T-cell (primary cell): Measurements from ENCODE around the gene RBX1. TPM values are rescaled to one million over a fixed set of nuclear protein-coding genes. Genes with fewer than 3 reads are reported as not detected.
"Not testable (repeated sequence)": the region's sequence is repeated elsewhere in the genome, so short reads cannot be mapped to it uniquely, and the experiment has no call there.

Experiments
- ATAC-seq, 4 experiments: fragments of 200-7000 bp in 3 of 4; fragments of 150-1000 bp in 1 of 4; cut with Tn5 transposase; replicated peaks in 1 of 4; 1 replicate in 3 of 4; 2 replicates in 1 of 4; pipeline ENCODE4 v1.10.0; 2021; ENCODE audit warnings: moderate library complexity in 3 of 4, mild to moderate bottlenecking in 2 of 4, moderate number of reproducible peaks in 1 of 4
- CTCF ChIA-PET, 2 donors: fragments of 300-600 bp; sonication (Branson Sonifier 250); formaldehyde crosslinking; loops; one replicate each; lab custom pipeline; 2022; ENCODE audit warnings: antibody characterized with exemption in 2 of 2; lab: Charles Lee
- POLR2A ChIA-PET, 2 donors: fragments of 300-600 bp; sonication (Branson Sonifier 250); formaldehyde crosslinking; loops; one replicate each; lab custom pipeline; 2022; ENCODE audit warnings: antibody characterized with exemption in 2 of 2; lab: Charles Lee
- DNase-seq, 35 experiments: peaks; one replicate each; pipeline versions ENCODE4 v3.0.0 to v3.0.0-alpha.2; 2013 to 2023
- H3K27ac ChIP-seq: one replicate; pipeline ENCODE4 v1.5.1; 2013; ENCODE audit warnings: low read length
- H3K27me3 ChIP-seq, 2 experiments: replicated peaks in 1 of 2; 1 replicate in 1 of 2; 2 replicates in 1 of 2; pipeline versions ENCODE4 v1.6.1 to v1.7.0; 2013; ENCODE audit warnings: low read length in 1 of 2, mixed read lengths in 1 of 2; ENCODE audit not compliant: control insufficient read depth in 2 of 2, insufficient read depth in 2 of 2; ENCODE audit errors: extremely low read depth in 1 of 2
- H3K36me3 ChIP-seq, 2 donors: 1 replicate in 1 of 2; 2 replicates in 1 of 2; pipeline versions ENCODE4 v1.6.1 to v1.7.0; 2013; ENCODE audit warnings: low read length in 1 of 2; ENCODE audit not compliant: control insufficient read depth in 2 of 2, insufficient read depth in 1 of 2; ENCODE audit errors: extremely low read depth in 1 of 2
- H3K4me1 ChIP-seq, 2 experiments: 1 replicate in 1 of 2; 2 replicates in 1 of 2; pipeline versions ENCODE4 v1.6.1 to v1.7.0; 2013; ENCODE audit warnings: low read length in 2 of 2, mixed read lengths in 1 of 2; ENCODE audit not compliant: insufficient read depth in 2 of 2, control insufficient read depth in 1 of 2; ENCODE audit errors: extremely low read depth in 1 of 2
- H3K4me3 ChIP-seq, 2 donors: 1 replicate in 1 of 2; 2 replicates in 1 of 2; pipeline versions ENCODE4 v1.5.1 to v1.7.0; 2013; ENCODE audit warnings: mild to moderate bottlenecking in 2 of 2, low read length in 1 of 2, moderate library complexity in 1 of 2; ENCODE audit not compliant: control insufficient read depth in 1 of 2; ENCODE audit errors: extremely low read depth in 1 of 2
- H3K9me3 ChIP-seq: 2 replicates; pipeline ENCODE4 v1.7.0; 2013
- H3K27ac Mint-ChIP-seq, 2 donors: one replicate each; pipeline ENCODE4 v1.8.0; 2020 to 2021; ENCODE audit warnings: mild to moderate bottlenecking in 2 of 2, mixed read lengths in 2 of 2
- H3K27me3 Mint-ChIP-seq, 2 donors: one replicate each; pipeline ENCODE4 v1.8.0; 2021 to 2022; ENCODE audit warnings: mixed read lengths in 2 of 2
- H3K36me3 Mint-ChIP-seq: one replicate; pipeline ENCODE4 v1.8.0; 2021; ENCODE audit warnings: mixed read lengths
- H3K4me1 Mint-ChIP-seq, 3 donors: one replicate each; pipeline ENCODE4 v1.8.0; 2020 to 2022; ENCODE audit warnings: mixed read lengths in 3 of 3, mild to moderate bottlenecking in 1 of 3
- H3K4me3 Mint-ChIP-seq, 3 donors: one replicate each; pipeline ENCODE4 v1.8.0; 2020 to 2022; ENCODE audit warnings: mild to moderate bottlenecking in 3 of 3, mixed read lengths in 3 of 3, moderate library complexity in 3 of 3
- H3K9me3 Mint-ChIP-seq, 3 donors: one replicate each; pipeline ENCODE4 v1.8.0; 2020 to 2022; ENCODE audit warnings: mixed read lengths in 3 of 3
- WGBS: methylation state at CpG from one replicate; pipeline ENCODE4 v1.1.5; 2013; ENCODE audit warnings: missing lambda C conversion rate; ENCODE audit not compliant: insufficient coverage; 5-methylcytosine and 5-hydroxymethylcytosine counted together
- total RNA-seq, 35 experiments: library from RNA in 6 of 35; stranded (reverse) in 6 of 35; fragments of 120-200 nt in 1 of 35; gene quantifications; one replicate each; pipeline versions ENCODE4 v1.2.1 to v1.2.4 and lab custom pipeline; 2013 to 2026

Gene RBX1
- 10 to 100 TPM; 27.1 to 46.1 (median 39.7) TPM for total RNA-seq
- 39.1 TPM for total RNA-seq (2013)
- 19.9 to 94.1 (median 42.2) reads per million in 29 experiments for total RNA-seq (lab: John Stamatoyannopoulos, UW)

DNA sequence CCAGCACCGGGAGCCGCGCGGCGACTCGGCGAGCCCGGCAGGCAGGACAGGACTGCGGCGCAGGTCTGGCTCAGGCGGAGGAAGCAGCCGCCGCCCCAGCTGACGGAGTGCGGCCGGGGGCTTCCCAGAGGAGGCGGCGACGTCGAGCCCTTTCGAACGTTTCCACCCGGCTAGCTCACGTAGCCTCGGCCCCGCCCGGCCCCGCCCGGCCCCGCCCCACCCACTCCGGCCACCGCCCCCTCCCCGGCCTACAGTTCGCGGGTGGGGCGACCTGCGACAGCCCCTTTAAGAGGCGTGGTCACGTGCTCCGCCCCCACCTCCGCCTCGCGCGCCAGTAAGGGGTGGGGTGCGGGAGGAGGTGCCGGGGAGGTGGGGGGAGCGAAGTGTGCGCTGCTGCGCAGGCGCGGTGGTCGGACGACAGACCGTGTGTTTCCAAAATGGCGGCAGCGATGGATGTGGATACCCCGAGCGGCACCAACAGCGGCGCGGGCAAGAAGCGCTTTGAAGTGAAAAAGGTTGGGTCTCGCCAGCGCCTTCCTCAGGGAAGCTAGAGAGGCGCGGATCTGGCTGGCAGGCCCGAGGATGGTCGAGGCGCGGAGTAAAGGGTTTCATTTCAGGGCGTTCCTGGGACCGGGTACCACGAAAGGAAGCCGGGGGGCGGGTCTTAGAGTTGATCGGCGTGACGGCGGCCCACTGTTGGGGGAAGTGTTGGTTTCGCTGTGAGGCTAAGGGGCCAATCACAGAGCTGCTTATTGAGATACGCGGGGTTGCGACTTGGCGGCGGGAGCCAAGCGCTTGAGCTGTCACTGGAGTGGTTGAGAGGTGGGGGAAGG lies at the start of gene RBX1:
Gene RBX1 (plus strand): TSS at position 417 of the 833 bp plus-strand sequence. CDS start 21 bp downstream, at position 438.
- H3K27ac Mint-ChIP-seq = peak within 1 kb of the TSS; percentile 100
- Histone ChIP-seq H3K4me1 (peaks cover 10 to 30% of the 10 kb centered on the region in 2 experiments), H3K9me3 (no peaks in the 10 kb centered on the region), H3K36me3 (peaks cover 0 to 15% of the 10 kb centered on the region in 2 donors), H3K27me3 (no peaks in the 10 kb centered on the region), H3K27ac (peak within 1 kb of the TSS; percentile 100), H3K4me3 (peak within 1 kb of the TSS; percentile 89 to 94)
- POLR2A ChIA-PET = interaction anchor here (0.6 to 2.3 kb wide), 12 partner anchors 9 to 624 kb away, joined by 3 to 21 read pairs (median 4); partner anchors contain the start of genes EP300 (in 1 of the 2) and TEF (in 1 of the 2)
- H3K36me3 Mint-ChIP-seq = peaks cover 13% of the 10 kb centered on the region
- H3K27me3 Mint-ChIP-seq = no peaks in the 10 kb centered on the region
- peaks cover 36 to 40% (median 38%) of the 10 kb centered on the region in 3 donors for H3K4me1 Mint-ChIP-seq
- DNase-seq (peak; percentile 97 to 100 (median 99)), ATAC-seq (peak; percentile 82 to 90 (median 84))
- CTCF ChIA-PET = interaction anchor here in 1 of 2 donors (0.5 to 2.8 kb wide), 5 partner anchors 9 to 993 kb away, joined by 3 to 25 read pairs (median 5); no protein-coding TSS in a partner anchor
- under 1% methylated on average over 74 of the region's 86 CpGs for WGBS
- peak within 1 kb of the TSS; percentile 90 to 99 (median 98) for H3K4me3 Mint-ChIP-seq
- H3K9me3 Mint-ChIP-seq = no peaks in the 10 kb centered on the region

DNA sequence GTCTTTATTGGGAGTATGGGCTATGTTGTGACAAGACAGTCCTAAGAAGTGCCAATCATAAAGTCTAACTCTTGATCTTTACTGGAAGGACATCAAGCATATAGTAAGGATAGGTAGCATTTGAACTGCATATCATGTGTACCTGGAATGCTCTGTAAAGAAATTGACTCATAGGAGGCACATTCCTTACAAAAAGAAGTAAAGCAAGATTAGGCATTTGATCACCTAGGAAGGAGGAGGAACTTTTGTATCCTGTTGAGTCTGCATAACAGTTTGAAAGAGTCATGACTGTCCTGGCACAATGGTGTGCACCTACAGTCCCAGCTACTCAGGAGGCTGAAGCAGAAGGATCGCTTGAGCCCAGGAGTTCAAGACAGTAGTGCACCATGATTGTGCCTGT lies 47.1 kb upstream of the RBX1 start:
- peaks cover 0 to 11% of the 10 kb centered on the region in 2 donors for H3K36me3 ChIP-seq

DNA sequence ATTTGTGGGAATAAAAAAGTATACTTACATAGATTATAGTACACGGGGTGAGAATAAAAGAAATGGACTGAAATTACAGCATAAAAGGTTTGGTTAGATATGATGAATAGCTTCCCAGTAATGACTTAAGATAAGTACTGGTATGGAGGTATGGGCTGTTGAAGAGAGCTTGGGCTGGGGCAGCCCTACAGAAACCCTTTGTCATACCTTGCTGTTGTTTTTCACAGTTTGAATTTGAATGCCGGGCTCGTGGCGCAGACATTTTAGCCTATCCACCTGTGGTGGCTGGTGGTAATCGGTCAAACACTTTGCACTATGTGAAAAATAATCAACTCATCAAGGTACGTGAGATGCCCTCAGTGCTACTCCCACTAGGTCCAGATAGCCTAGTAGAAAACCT lies 42.3 kb upstream of the RBX1 start:
- CTCF ChIA-PET = no interaction called here

More for the DNA sequence above, 47.1 kb upstream of the RBX1 start:
- no peak overlapping the region for H3K27ac ChIP-seq
- Mint-ChIP-seq H3K4me1 (peaks cover 2 to 4% (median 2%) of the 10 kb centered on the region in 3 donors), H3K36me3 (peaks cover 19% of the 10 kb centered on the region), H3K27ac (no peak overlapping the region), H3K9me3 (no peaks in the 10 kb centered on the region), H3K27me3 (no peaks in the 10 kb centered on the region), H3K4me3 (no peak overlapping the region)
- H3K4me1 ChIP-seq = no peaks in the 10 kb centered on the region
- WGBS = 100% methylated on average over 1 of the region's 1 CpG
- H3K9me3 ChIP-seq = no peaks in the 10 kb centered on the region
- POLR2A ChIA-PET = no interaction called here
- H3K27me3 ChIP-seq = no peaks in the 10 kb centered on the region
- CTCF ChIA-PET = interaction anchor here in 1 of 2 donors (0.5 to 0.6 kb wide), 2 partner anchors 13 to 14 kb away, joined by 3 read pairs; no protein-coding TSS in a partner anchor
- no peak overlapping the region for H3K4me3 ChIP-seq
- ATAC-seq (no peak), DNase-seq (no peak)

DNA sequence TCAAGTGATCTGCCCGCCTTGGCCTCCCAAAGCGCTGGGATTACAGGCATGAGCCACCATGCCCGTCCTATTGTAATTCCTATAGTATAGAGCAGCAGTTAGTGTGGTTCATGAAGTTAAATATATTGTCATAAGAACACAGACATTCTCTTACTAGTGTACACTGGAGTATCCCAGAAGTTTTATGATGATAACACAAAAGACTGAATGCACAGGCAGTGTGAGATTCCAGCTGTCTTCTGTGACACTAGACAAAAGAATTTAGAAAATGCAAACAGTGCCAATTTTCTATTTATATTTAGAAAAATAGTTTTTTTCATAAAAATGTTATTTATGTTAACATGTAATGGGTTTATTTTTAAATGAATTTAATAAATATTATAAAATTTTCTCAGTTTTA lies 39.4 kb upstream of the RBX1 start:
- Histone ChIP-seq H3K4me3 (no peak overlapping the region), H3K27ac (no peak overlapping the region), H3K4me1 (no peaks in the 10 kb centered on the region), H3K9me3 (no peaks in the 10 kb centered on the region), H3K36me3 (peaks cover 10 to 24% of the 10 kb centered on the region in 2 donors), H3K27me3 (no peaks in the 10 kb centered on the region)
- POLR2A ChIA-PET = no interaction called here
- Mint-ChIP-seq H3K4me3 (no peak overlapping the region), H3K27ac (no peak overlapping the region), H3K36me3 (peaks cover 29% of the 10 kb centered on the region), H3K4me1 (no peaks in the 10 kb centered on the region), H3K9me3 (no peaks in the 10 kb centered on the region), H3K27me3 (no peaks in the 10 kb centered on the region)
- ATAC-seq (no peak), DNase-seq (no peak)
- CTCF ChIA-PET = interaction anchor here in 1 of 2 donors (1.7 kb wide), 1 partner anchor 11 kb away, joined by 7 read pairs; no protein-coding TSS in a partner anchor
- WGBS = 92% methylated on average over 2 of the region's 3 CpGs

More for the DNA sequence above, 42.3 kb upstream of the RBX1 start:
- H3K27ac Mint-ChIP-seq = no peak overlapping the region
- Histone ChIP-seq H3K36me3 (peaks cover 4 to 21% of the 10 kb centered on the region in 2 donors), H3K4me1 (no peaks in the 10 kb centered on the region), H3K27me3 (no peaks in the 10 kb centered on the region), H3K27ac (no peak overlapping the region), H3K9me3 (no peaks in the 10 kb centered on the region), H3K4me3 (no peak overlapping the region)
- DNase-seq (no peak), ATAC-seq (no peak)
- H3K4me1 Mint-ChIP-seq = no peaks in the 10 kb centered on the region
- no peaks in the 10 kb centered on the region for H3K27me3 Mint-ChIP-seq
- H3K36me3 Mint-ChIP-seq = peaks cover 21% of the 10 kb centered on the region
- no peak overlapping the region for H3K4me3 Mint-ChIP-seq
- WGBS = 100% methylated on average over 3 of the region's 6 CpGs
- POLR2A ChIA-PET = interaction anchor here (0.6 kb wide), 3 partner anchors 18 to 332 kb away, joined by 3 to 8 read pairs (median 4); partner anchors contain the start of gene ST13 (in 1 of the 2)
- H3K9me3 Mint-ChIP-seq = no peaks in the 10 kb centered on the region

DNA sequence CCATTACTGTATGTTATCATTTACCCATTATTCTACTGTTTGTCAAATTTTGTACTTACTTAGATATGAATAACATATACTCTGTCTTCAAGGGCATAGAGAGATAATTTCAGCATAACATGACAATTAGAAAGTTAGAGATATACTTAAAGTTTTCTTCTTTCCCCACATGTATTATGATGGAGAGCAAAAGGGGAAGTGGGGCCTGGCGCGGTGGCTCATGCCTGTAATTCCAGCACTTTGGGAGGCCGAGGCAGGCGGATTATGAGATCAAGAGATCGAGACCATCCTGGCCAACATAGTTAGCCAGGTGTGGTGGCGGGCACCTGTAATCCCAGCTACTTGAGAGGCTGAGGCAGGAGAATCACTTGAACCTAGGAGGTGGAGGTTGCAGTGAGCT lies 38.2 kb upstream of the RBX1 start:
- peaks cover 10 to 30% of the 10 kb centered on the region in 2 donors for H3K36me3 ChIP-seq
- H3K4me1 Mint-ChIP-seq, H3K9me3 ChIP-seq, DNase-seq, H3K4me1 ChIP-seq, H3K4me3 ChIP-seq, H3K27ac ChIP-seq, H3K9me3 Mint-ChIP-seq, H3K4me3 Mint-ChIP-seq, H3K27me3 Mint-ChIP-seq, ATAC-seq, H3K27me3 ChIP-seq, H3K27ac Mint-ChIP-seq, POLR2A ChIA-PET: not testable (repeated sequence)
- peaks cover 24% of the 10 kb centered on the region for H3K36me3 Mint-ChIP-seq
- CTCF ChIA-PET = interaction anchor here in 1 of 2 donors (0.7 kb wide), 1 partner anchor 178 kb away, joined by 3 read pairs; no protein-coding TSS in a partner anchor
- no CpG with 5 or more reads among the region's 6 CpGs for WGBS

DNA sequence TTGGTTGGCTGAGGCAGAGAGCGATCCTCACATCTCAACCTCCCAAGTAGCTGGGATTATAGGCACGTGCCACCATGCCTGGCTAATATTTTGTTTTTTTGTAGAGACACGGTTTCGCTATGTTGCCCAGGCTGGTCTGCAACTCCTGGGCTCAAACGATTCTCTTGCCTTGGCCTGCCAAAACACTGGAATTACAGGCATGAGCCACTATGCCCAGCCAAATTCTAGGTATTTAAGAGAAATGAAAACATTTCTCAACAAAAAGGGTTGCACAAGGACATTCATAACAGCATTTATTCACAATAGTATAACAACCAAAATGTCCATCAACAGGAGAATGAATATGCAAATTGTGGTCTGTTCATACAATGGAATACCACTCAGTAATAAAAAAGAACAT lies 31.7 kb upstream of the RBX1 start:
- Mint-ChIP-seq H3K9me3 (no peaks in the 10 kb centered on the region), H3K36me3 (peaks cover 24% of the 10 kb centered on the region), H3K4me1 (peaks cover 4% of the 10 kb centered on the region in 3 donors), H3K27me3 (no peaks in the 10 kb centered on the region), H3K27ac (no peak overlapping the region), H3K4me3 (no peak overlapping the region)
- Histone ChIP-seq H3K27ac (no peak overlapping the region), H3K4me3 (no peak overlapping the region), H3K36me3 (peaks cover 8 to 31% of the 10 kb centered on the region in 2 donors), H3K9me3 (no peaks in the 10 kb centered on the region), H3K27me3 (no peaks in the 10 kb centered on the region), H3K4me1 (peaks cover 2 to 3% of the 10 kb centered on the region in 2 experiments)
- ChIA-PET POLR2A (interaction anchor here (0.6 kb wide), 2 partner anchors 10 to 231 kb away, joined by 5 to 6 read pairs; no protein-coding TSS in a partner anchor), CTCF (no interaction called here)
- DNase-seq = no peak
- 92% methylated on average over 4 of the region's 5 CpGs for WGBS
- no peak for ATAC-seq
